ENCODE measurements around the gene TFF1.

Gene TFF1

GRCh38 chr21:42317341-42317741, 49.0 kb downstream of the TFF1 start:
- H3K9ac ChIP-seq (ENCODE audit: low read depth, low read length) = no peak overlapping the region
- H4K20me1 ChIP-seq (ENCODE audit: insufficient read depth, low read length) = no peaks in the 10 kb centered on the region
- H2AFZ ChIP-seq (ENCODE audit: low read depth, low read length) = no peak overlapping the region
- TF ChIP-seq EZH2 (IDR thresholded peaks at IDR 0.05; ENCODE audit: borderline replicate concordance, low read depth, low read length, severe bottlenecking) (no peak), CTCF (IDR thresholded peaks at IDR 0.05; ENCODE audit: borderline replicate concordance, extremely low read depth, low read length, poor library complexity, severe bottlenecking) (no peak)
- H3K79me2 ChIP-seq (ENCODE audit: insufficient read depth, low read length) = no peaks in the 10 kb centered on the region
- no peak overlapping the region for H3K27ac ChIP-seq (ENCODE audit: low read length)
- no peak overlapping the region for H3K4me2 ChIP-seq (ENCODE audit: insufficient read depth, low read length)
- no peak overlapping the region for H3K4me3 ChIP-seq (ENCODE audit: low read depth in 1 of 2, low read length in 2 of 2)
- DNase-seq = no peak
- ATAC-seq (ENCODE audit: insufficient read depth, low read depth) = no peak
- H3K27me3 ChIP-seq (ENCODE audit: insufficient read depth, low read length, poor library complexity) = no peaks in the 10 kb centered on the region
- H3K36me3 ChIP-seq (ENCODE audit: insufficient read depth, low read length) = no peaks in the 10 kb centered on the region
- H3K9me3 ChIP-seq (ENCODE audit: insufficient read depth, low read length, severe bottlenecking) = no peaks in the 10 kb centered on the region
- H3K4me1 ChIP-seq (ENCODE audit: insufficient read depth, low read length) = no peaks in the 10 kb centered on the region

- Histone ChIP-seq H3K27ac (ENCODE audit: low read length) (no peak overlapping the region), H3K9ac (ENCODE audit: low read depth, low read length) (no peak overlapping the region), H2AFZ (ENCODE audit: low read depth, low read length) (no peak overlapping the region), H3K27me3 (ENCODE audit: insufficient read depth, low read length, poor library complexity) (no peaks in the 10 kb centered on the region), H3K9me3 (ENCODE audit: insufficient read depth, low read length, severe bottlenecking) (no peaks in the 10 kb centered on the region), H3K4me2 (ENCODE audit: insufficient read depth, low read length) (no peak overlapping the region), H3K4me3 (ENCODE audit: low read depth in 1 of 2, low read length in 2 of 2) (no peak overlapping the region), H3K79me2 (ENCODE audit: insufficient read depth, low read length) (no peaks in the 10 kb centered on the region), H4K20me1 (ENCODE audit: insufficient read depth, low read length) (no peaks in the 10 kb centered on the region), H3K4me1 (ENCODE audit: insufficient read depth, low read length) (no peaks in the 10 kb centered on the region), H3K36me3 (ENCODE audit: insufficient read depth, low read length) (no peaks in the 10 kb centered on the region)
- DNase-seq (no peak), ATAC-seq (ENCODE audit: insufficient read depth, low read depth) (no peak)
- no peak for TF ChIP-seq CTCF (IDR thresholded peaks at IDR 0.05; ENCODE audit: borderline replicate concordance, extremely low read depth, low read length, poor library complexity, severe bottlenecking)
- TF ChIP-seq EZH2 (IDR thresholded peaks at IDR 0.05; ENCODE audit: borderline replicate concordance, low read depth, low read length, severe bottlenecking) = no peak
Observed at GRCh38 chr21:42316891-42317290, 49.4 kb downstream of the TFF1 start.

GRCh38 chr21:42315296-42315891, 50.9 kb downstream of the TFF1 start, which contains the start of gene TFF3:
TSS of gene TFF3 (minus strand) at chr21:42315409. CDS start at chr21:42315374, 35 bp downstream.
- H3K36me3 ChIP-seq (ENCODE audit: insufficient read depth, low read length) = no peaks in the 10 kb centered on the region
- no peak for ATAC-seq (ENCODE audit: insufficient read depth, low read depth)
- no peak within 1 kb of the TSS for H3K4me2 ChIP-seq (ENCODE audit: insufficient read depth, low read length)
- H4K20me1 ChIP-seq (ENCODE audit: insufficient read depth, low read length) = no peaks in the 10 kb centered on the region
- H3K4me1 ChIP-seq (ENCODE audit: insufficient read depth, low read length) = no peaks in the 10 kb centered on the region
- no peak for TF ChIP-seq CTCF (IDR thresholded peaks at IDR 0.05; ENCODE audit: borderline replicate concordance, extremely low read depth, low read length, poor library complexity, severe bottlenecking)
- no peak for TF ChIP-seq EZH2 (IDR thresholded peaks at IDR 0.05; ENCODE audit: borderline replicate concordance, low read depth, low read length, severe bottlenecking)
- H3K27me3 ChIP-seq (ENCODE audit: insufficient read depth, low read length, poor library complexity) = no peaks in the 10 kb centered on the region
- H3K79me2 ChIP-seq (ENCODE audit: insufficient read depth, low read length) = no peaks in the 10 kb centered on the region
- H3K4me3 ChIP-seq (ENCODE audit: low read depth in 1 of 2, low read length in 2 of 2) = no peak within 1 kb of the TSS
- no peak within 1 kb of the TSS for H2AFZ ChIP-seq (ENCODE audit: low read depth, low read length)
- H3K27ac ChIP-seq (ENCODE audit: low read length) = no peak within 1 kb of the TSS
- H3K9ac ChIP-seq (ENCODE audit: low read depth, low read length) = no peak within 1 kb of the TSS
- H3K9me3 ChIP-seq (ENCODE audit: insufficient read depth, low read length, severe bottlenecking) = no peaks in the 10 kb centered on the region
- no peak for DNase-seq
